ENCODE data around the gene VENTX. TPM values are rescaled to one million over a fixed set of nuclear protein-coding genes. Genes with fewer than 3 reads are reported as not detected.

VENTX gene
- polyA plus RNA-seq, 3 donors, result 1.4 to 56.0 (median 1.6) TPM

DNA sequence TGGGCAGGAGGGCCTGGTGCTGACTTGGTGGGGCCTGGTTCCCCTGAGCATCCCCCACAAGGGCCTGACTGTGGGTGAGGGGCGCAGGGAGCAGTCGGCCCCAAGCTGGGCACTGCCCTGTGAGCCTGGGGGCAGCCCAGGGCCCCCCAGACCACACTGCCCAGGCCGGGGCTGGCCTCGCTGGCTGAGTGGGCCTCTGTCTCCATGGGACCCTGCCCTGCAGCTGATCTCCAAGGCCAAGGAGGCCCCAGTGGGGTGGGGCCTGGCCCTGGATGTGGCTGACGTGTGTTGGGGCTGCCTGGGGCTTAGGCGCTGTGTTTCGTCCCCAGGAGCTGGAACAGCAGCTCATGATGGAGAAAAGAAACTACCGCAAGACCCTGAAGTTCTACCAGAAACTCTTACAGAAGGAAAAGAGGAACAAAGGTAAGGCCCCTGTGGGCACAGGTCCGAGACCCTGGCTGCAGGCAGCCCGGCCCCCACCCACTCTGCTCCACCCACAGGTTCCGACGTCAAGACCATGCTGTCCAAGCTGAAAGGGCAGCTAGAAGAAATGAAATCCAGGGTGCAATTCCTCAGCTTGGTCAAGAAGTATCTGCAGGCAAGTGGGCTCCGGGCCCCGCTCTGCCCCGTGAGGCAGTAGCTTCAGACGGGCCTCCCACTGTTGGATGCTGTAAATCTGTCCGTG lies 31.2 kb upstream of the VENTX start:
- H3K27ac Mint-ChIP-seq, result peak overlapping the region in 1 of 7 donors; percentile 66
- 92% methylated on average over 10 of the region's 17 CpGs for WGBS (ENCODE audit: insufficient coverage)
- H4K20me1 ChIP-seq (ENCODE audit: insufficient read depth, low read length), result no peaks in the 10 kb centered on the region
- H3K9me3 ChIP-seq (replicated peaks in 1 of 2; ENCODE audit: control insufficient read depth in 1 of 2, insufficient read depth in 1 of 2, low read length in 2 of 2), result no peaks in the 10 kb centered on the region
- H3K4me1 Mint-ChIP-seq, result no peaks in the 10 kb centered on the region
- no peaks in the 10 kb centered on the region for H3K79me2 ChIP-seq (ENCODE audit: insufficient read depth, low read length)
- no peak overlapping the region for H2AFZ ChIP-seq (ENCODE audit: insufficient read depth, low read depth, low read length, poor library complexity, severe bottlenecking)
- no peaks in the 10 kb centered on the region for H3K9me3 Mint-ChIP-seq
- H3K27ac ChIP-seq (ENCODE audit: low read depth in 1 of 2, low read length in 2 of 2), result no peak overlapping the region
- H3K36me3 ChIP-seq (replicated peaks in 1 of 2; ENCODE audit: control insufficient read depth in 1 of 2, insufficient read depth in 2 of 2, low read length in 2 of 2), result no peaks in the 10 kb centered on the region
- H3K9ac ChIP-seq (ENCODE audit: insufficient read depth, low read length, poor library complexity, severe bottlenecking), result no peak overlapping the region
- no peak overlapping the region for H3K4me2 ChIP-seq (replicated peaks; ENCODE audit: extremely low read depth, low read length, poor library complexity, severe bottlenecking)
- H3K27me3 Mint-ChIP-seq (ENCODE audit: low read depth in 3 of 3), result peaks cover 0 to 3% (median 2%) of the 10 kb centered on the region in 3 donors
- H3K27me3 ChIP-seq (ENCODE audit: control insufficient read depth in 2 of 2, insufficient read depth in 2 of 2, low read length in 2 of 2), result no peaks in the 10 kb centered on the region
- H3K4me1 ChIP-seq (ENCODE audit: control insufficient read depth in 1 of 2, insufficient read depth in 2 of 2, low read length in 2 of 2), result no peaks in the 10 kb centered on the region
- TF ChIP-seq, protein P1, sequence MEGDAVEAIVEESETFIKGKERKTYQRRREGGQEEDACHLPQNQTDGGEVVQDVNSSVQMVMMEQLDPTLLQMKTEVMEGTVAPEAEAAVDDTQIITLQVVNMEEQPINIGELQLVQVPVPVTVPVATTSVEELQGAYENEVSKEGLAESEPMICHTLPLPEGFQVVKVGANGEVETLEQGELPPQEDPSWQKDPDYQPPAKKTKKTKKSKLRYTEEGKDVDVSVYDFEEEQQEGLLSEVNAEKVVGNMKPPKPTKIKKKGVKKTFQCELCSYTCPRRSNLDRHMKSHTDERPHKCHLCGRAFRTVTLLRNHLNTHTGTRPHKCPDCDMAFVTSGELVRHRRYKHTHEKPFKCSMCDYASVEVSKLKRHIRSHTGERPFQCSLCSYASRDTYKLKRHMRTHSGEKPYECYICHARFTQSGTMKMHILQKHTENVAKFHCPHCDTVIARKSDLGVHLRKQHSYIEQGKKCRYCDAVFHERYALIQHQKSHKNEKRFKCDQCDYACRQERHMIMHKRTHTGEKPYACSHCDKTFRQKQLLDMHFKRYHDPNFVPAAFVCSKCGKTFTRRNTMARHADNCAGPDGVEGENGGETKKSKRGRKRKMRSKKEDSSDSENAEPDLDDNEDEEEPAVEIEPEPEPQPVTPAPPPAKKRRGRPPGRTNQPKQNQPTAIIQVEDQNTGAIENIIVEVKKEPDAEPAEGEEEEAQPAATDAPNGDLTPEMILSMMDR (IDR thresholded peaks at IDR 0.05), result no peak
- no peak overlapping the region for H3K4me3 ChIP-seq (replicated peaks in 1 of 3; ENCODE audit: low read depth in 2 of 3, low read length in 3 of 3)
- DNase-seq, result no peak
- intact Hi-C loops (cut with micrococcal nuclease), result no loop called here
- H3K36me3 Mint-ChIP-seq, result no peaks in the 10 kb centered on the region
- no peak overlapping the region for H3K4me3 Mint-ChIP-seq

DNA sequence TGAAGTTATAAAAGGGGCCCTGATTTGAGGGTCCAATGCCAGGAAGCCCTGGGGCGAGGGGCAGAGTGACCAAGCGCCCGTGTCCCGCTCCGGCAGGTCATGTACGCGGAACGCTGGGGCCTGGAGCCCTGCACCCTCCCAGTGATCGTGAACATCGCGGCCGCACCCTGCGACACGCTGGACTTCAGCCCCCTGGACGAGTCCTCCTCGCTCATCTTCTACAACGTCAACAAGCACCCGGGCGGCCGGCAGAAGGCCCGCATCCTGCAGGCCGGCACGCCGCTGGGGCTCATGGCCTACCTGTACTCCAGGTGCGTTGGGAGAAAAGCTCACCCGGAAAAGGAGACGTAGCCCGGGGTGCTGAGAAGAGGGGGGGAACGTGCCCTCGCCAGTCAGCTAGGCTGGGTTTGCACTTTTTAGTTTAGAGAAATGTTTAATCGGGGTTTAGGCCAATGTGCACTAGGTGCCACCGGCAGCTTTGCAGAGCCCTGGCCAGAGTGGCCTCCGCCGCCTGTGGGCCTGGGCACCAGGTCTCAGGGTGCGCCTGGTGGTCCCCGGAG lies 30.5 kb upstream of the VENTX start:
- Histone ChIP-seq H3K4me3 (replicated peaks in 1 of 3; ENCODE audit: low read depth in 2 of 3, low read length in 3 of 3) (no peak overlapping the region), H3K27ac (ENCODE audit: low read depth in 1 of 2, low read length in 2 of 2) (no peak overlapping the region), H4K20me1 (ENCODE audit: insufficient read depth, low read length) (no peaks in the 10 kb centered on the region), H3K27me3 (ENCODE audit: control insufficient read depth in 2 of 2, insufficient read depth in 2 of 2, low read length in 2 of 2) (no peaks in the 10 kb centered on the region), H3K4me1 (ENCODE audit: control insufficient read depth in 1 of 2, insufficient read depth in 2 of 2, low read length in 2 of 2) (no peaks in the 10 kb centered on the region), H3K9me3 (replicated peaks in 1 of 2; ENCODE audit: control insufficient read depth in 1 of 2, insufficient read depth in 1 of 2, low read length in 2 of 2) (no peaks in the 10 kb centered on the region), H3K79me2 (ENCODE audit: insufficient read depth, low read length) (no peaks in the 10 kb centered on the region), H2AFZ (ENCODE audit: insufficient read depth, low read depth, low read length, poor library complexity, severe bottlenecking) (no peak overlapping the region), H3K4me2 (replicated peaks; ENCODE audit: extremely low read depth, low read length, poor library complexity, severe bottlenecking) (no peak overlapping the region), H3K36me3 (replicated peaks in 1 of 2; ENCODE audit: control insufficient read depth in 1 of 2, insufficient read depth in 2 of 2, low read length in 2 of 2) (no peaks in the 10 kb centered on the region), H3K9ac (ENCODE audit: insufficient read depth, low read length, poor library complexity, severe bottlenecking) (no peak overlapping the region)
- TF ChIP-seq, protein P1 (IDR thresholded peaks at IDR 0.05), result no peak
- H3K27me3 Mint-ChIP-seq (ENCODE audit: low read depth in 3 of 3), result peaks cover 0 to 3% (median 2%) of the 10 kb centered on the region in 3 donors
- no peaks in the 10 kb centered on the region for H3K36me3 Mint-ChIP-seq
- H3K4me1 Mint-ChIP-seq, result no peaks in the 10 kb centered on the region
- H3K9me3 Mint-ChIP-seq, result no peaks in the 10 kb centered on the region
- peak overlapping the region in 2 of 7 donors; percentile 41 to 66 for H3K27ac Mint-ChIP-seq
- intact Hi-C loops (cut with micrococcal nuclease), result no loop called here
- H3K4me3 Mint-ChIP-seq, result no peak overlapping the region
- no peak for DNase-seq
- WGBS (ENCODE audit: insufficient coverage), result 96% methylated on average over 33 of the region's 36 CpGs
